Natural killer cell (primary cell): ENCODE results near the gene FIBCD1. TPM values are rescaled to one million over a fixed set of nuclear protein-coding genes. Genes with fewer than 3 reads are reported as not detected.

ENCODE experiments used
- ATAC-seq, 3 donors: fragments of 150-1000 bp in 2 of 3; fragments of 200-7000 bp in 1 of 3; cut with Tn5 transposase; 1 replicate in 1 of 3; 2 replicates in 2 of 3; pipeline ENCODE4 v1.10.0; 2021; ENCODE audit warnings: mild to moderate bottlenecking in 2 of 3, moderate library complexity in 2 of 3
- DNase-seq, 2 donors: peaks; one replicate each; pipeline versions ENCODE4 v3.0.0 to v3.0.0-alpha.2; 2013 to 2021; ENCODE audit warnings: mixed read lengths in 1 of 2
- H3K27ac ChIP-seq: one replicate; pipeline ENCODE4 v1.5.1; 2013; ENCODE audit warnings: mild to moderate bottlenecking, low read length
- H3K27me3 ChIP-seq: one replicate; pipeline ENCODE4 v1.6.1; 2013; ENCODE audit warnings: low read length; ENCODE audit not compliant: control insufficient read depth, insufficient read depth
- H3K36me3 ChIP-seq: one replicate; pipeline ENCODE4 v1.6.1; 2013; ENCODE audit warnings: low read length; ENCODE audit not compliant: control insufficient read depth, insufficient read depth
- H3K4me1 ChIP-seq: one replicate; pipeline ENCODE4 v1.6.1; 2013; ENCODE audit warnings: low read length; ENCODE audit not compliant: control insufficient read depth, insufficient read depth
- H3K4me3 ChIP-seq: one replicate; pipeline ENCODE4 v1.5.1; 2013; ENCODE audit warnings: low read length
- H3K9me3 ChIP-seq: one replicate; pipeline ENCODE4 v1.6.1; 2013; ENCODE audit warnings: low read length; ENCODE audit not compliant: control insufficient read depth, insufficient read depth
- H3K27ac Mint-ChIP-seq, 2 donors: one replicate each; pipeline ENCODE4 v1.8.0; 2022; ENCODE audit warnings: mild to moderate bottlenecking in 2 of 2, mixed read lengths in 2 of 2, moderate library complexity in 1 of 2
- H3K27me3 Mint-ChIP-seq, 2 donors: one replicate each; pipeline ENCODE4 v1.8.0; 2022; ENCODE audit warnings: low read depth in 2 of 2, mixed read lengths in 2 of 2
- H3K36me3 Mint-ChIP-seq: one replicate; pipeline ENCODE4 v1.8.0; 2022; ENCODE audit warnings: mixed read lengths
- H3K4me1 Mint-ChIP-seq, 2 donors: one replicate each; pipeline ENCODE4 v1.8.0; 2022; ENCODE audit warnings: mixed read lengths in 2 of 2
- H3K4me3 Mint-ChIP-seq: one replicate; pipeline ENCODE4 v1.8.0; 2022; ENCODE audit warnings: mild to moderate bottlenecking, moderate library complexity, mixed read lengths
- H3K9me3 Mint-ChIP-seq, 2 donors: one replicate each; pipeline ENCODE4 v1.8.0; 2022; ENCODE audit warnings: mixed read lengths in 2 of 2
- CTCF ChIP-seq: fragments of 200-600 bp; IDR thresholded peaks from one replicate; pipeline ENCODE4 v1.8.0; 2022; ENCODE audit warnings: antibody characterized with exemption
- WGBS: methylation state at CpG from one replicate; pipeline ENCODE4 v1.1.7; 2013; ENCODE audit warnings: missing lambda C conversion rate; ENCODE audit not compliant: insufficient coverage; 5-methylcytosine and 5-hydroxymethylcytosine counted together
- intact Hi-C: fragments of 100-400 bp; cut with micrococcal nuclease; formaldehyde crosslinking; loops from one replicate; pipeline ENCODE4 v1.14.2; 2022
- total RNA-seq, 4 donors: library from RNA; stranded (reverse); fragments of 120-200 nt in 1 of 4; gene quantifications; one replicate each; pipeline versions ENCODE4 v1.2.3 to v1.2.4, GENCODE V29; 2013 to 2022

Gene FIBCD1
- total RNA-seq, 3 donors from 2014 or later (not counting 1 experiment from before 2014, with no cell fraction given), result not detected

DNA sequence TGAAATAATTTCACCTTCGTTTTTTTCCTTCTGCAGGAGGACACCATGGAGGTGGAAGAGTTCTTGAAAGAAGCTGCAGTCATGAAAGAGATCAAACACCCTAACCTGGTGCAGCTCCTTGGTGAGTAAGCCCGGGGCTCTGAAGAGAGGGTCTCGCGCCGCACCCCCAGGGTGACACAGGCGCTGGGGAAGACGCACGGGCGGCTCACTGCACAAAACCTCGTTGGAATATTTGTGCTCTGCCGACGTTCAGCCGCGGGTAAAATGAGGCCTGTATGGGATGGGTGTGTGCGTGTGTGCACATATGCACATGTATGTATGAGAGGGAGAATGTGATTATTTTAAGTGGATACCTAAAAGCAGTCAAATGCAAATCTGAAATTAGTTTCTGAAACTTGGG is 67.0 kb downstream of the FIBCD1 start:
- no peaks in the 10 kb centered on the region for H3K9me3 ChIP-seq
- 92% methylated on average over 15 of the region's 15 CpGs for WGBS
- no peak overlapping the region for H3K27ac ChIP-seq
- DNase-seq (no peak), ATAC-seq (no peak)
- Mint-ChIP-seq H3K27me3 (no peaks in the 10 kb centered on the region), H3K36me3 (peaks cover 13% of the 10 kb centered on the region), H3K9me3 (no peaks in the 10 kb centered on the region), H3K27ac (no peak overlapping the region), H3K4me1 (no peaks in the 10 kb centered on the region), H3K4me3 (no peak overlapping the region)
- intact Hi-C loops, result no loop called here
- no peaks in the 10 kb centered on the region for H3K4me1 ChIP-seq
- TF ChIP-seq CTCF, result no peak
- H3K4me3 ChIP-seq, result no peak overlapping the region
- no peaks in the 10 kb centered on the region for H3K27me3 ChIP-seq
- H3K36me3 ChIP-seq, result peaks cover 29% of the 10 kb centered on the region

DNA sequence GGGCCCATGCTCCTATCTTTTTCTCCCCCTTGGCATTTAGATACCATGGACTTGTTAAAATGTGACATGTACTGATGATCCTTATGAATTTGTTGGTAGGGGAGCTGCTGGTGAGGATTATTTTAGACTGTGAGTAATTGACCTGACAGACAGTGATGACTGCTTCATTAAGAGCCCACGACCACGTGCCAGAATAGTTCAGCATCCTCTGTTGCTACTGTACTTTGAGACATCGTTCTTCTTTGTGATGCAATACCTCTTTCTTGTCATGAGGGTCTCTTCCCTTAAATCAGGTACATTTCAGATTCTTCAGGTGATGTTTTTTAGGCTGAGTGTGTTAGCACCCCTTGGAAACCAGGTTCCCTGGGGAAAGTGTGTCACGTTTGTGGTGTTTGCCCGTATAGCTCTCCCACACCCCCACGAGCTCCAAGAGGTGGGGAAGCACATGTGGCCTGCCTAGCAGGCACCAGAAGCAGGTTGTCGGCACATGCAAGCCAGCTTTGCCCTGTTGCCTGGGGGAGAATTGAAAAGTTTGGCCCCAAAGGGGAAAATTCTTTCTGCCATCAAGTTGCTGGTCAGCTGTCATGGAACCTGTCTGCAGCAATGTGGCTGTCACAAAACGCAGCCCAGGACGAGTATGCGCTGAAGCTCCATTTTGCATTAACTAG is 67.5 kb downstream of the FIBCD1 start:
- 87% methylated on average over 10 of the region's 10 CpGs for WGBS
- no peak overlapping the region for H3K4me3 ChIP-seq
- H3K27me3 ChIP-seq, result no peaks in the 10 kb centered on the region
- H3K4me3 Mint-ChIP-seq, result no peak overlapping the region
- H3K27ac ChIP-seq, result no peak overlapping the region
- H3K9me3 ChIP-seq, result no peaks in the 10 kb centered on the region
- no peak overlapping the region for H3K27ac Mint-ChIP-seq
- no peak for TF ChIP-seq CTCF
- ATAC-seq (no peak), DNase-seq (no peak)
- H3K36me3 Mint-ChIP-seq, result peaks cover 13% of the 10 kb centered on the region
- H3K36me3 ChIP-seq, result peaks cover 26% of the 10 kb centered on the region
- no peaks in the 10 kb centered on the region for H3K4me1 ChIP-seq
- intact Hi-C loops, result no loop called here
- H3K27me3 Mint-ChIP-seq, result no peaks in the 10 kb centered on the region
- peaks cover under 1 to 2% of the 10 kb centered on the region in 2 donors for H3K4me1 Mint-ChIP-seq
- no peaks in the 10 kb centered on the region for H3K9me3 Mint-ChIP-seq

GRCh38 chr9:130870491-130871381 is 68.3 kb downstream of the FIBCD1 start:
- H3K27ac ChIP-seq, result no peak overlapping the region
- ATAC-seq (no peak), DNase-seq (no peak)
- Mint-ChIP-seq H3K4me3 (no peak overlapping the region), H3K9me3 (no peaks in the 10 kb centered on the region), H3K27ac (no peak overlapping the region), H3K27me3 (no peaks in the 10 kb centered on the region), H3K36me3 (peaks cover 13% of the 10 kb centered on the region), H3K4me1 (peaks cover 5 to 7% of the 10 kb centered on the region in 2 donors)
- no peaks in the 10 kb centered on the region for H3K4me1 ChIP-seq
- H3K27me3 ChIP-seq, result no peaks in the 10 kb centered on the region
- 90% methylated on average over 17 of the region's 17 CpGs for WGBS
- no peak for TF ChIP-seq CTCF
- no peaks in the 10 kb centered on the region for H3K9me3 ChIP-seq
- intact Hi-C loops, result no loop called here
- H3K36me3 ChIP-seq, result peaks cover 26% of the 10 kb centered on the region
- H3K4me3 ChIP-seq, result no peak overlapping the region
